Activated CD4-positive, alpha-beta T cell treated with anti-CD3 and anti-CD28 coated beads, Interleukin-2, amount 50 U/mL, for 24 hours (primary cell): ENCODE data around the gene SLC38A4.
"Not testable (repeated sequence)": the region's sequence is repeated elsewhere in the genome, so short reads cannot be mapped to it uniquely, and the experiment has no call there.

ENCODE experiments used
- DNase-seq, 2 donors: peaks; one replicate each; pipeline ENCODE4 v3.0.0-alpha.2; 2020; ENCODE audit warnings: low read depth in 1 of 2, low spot score in 1 of 2

Gene SLC38A4

GRCh38 chr12:46825591-46826414 is at the start of gene SLC38A4:
Gene SLC38A4, minus strand, starts transcription at chr12:46825997. Its CDS starts 32,926 bp downstream, at chr12:46793071.
- DNase-seq: no peak

- no peak for DNase-seq
Observed at GRCh38 chr12:46875095-46875494, 49.3 kb upstream of the SLC38A4 start.

- no peak for DNase-seq
Observed at GRCh38 chr12:46874642-46875041, 48.8 kb upstream of the SLC38A4 start.

DNA sequence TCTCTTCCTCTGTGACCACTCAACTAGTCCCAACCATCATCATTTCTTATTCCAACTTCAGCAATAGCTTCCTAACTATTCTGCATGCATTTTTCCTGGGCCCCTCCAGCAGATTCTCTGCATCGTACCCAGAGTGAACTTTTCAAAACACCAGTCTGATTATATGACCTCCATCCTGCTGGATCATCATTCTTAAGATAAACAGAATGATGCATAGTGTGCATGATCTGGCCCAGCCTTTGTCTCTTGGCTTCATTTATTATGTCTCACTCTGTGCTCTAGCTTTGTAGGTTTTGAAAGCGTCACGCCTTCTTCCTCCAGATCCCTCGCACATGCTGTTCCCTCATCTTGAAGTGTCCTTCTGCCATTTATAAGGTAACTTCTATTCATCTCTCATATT is 46.3 kb upstream of the SLC38A4 start:
- no peak for DNase-seq

GRCh38 chr12:46865311-46865710 is 39.5 kb upstream of the SLC38A4 start:
- DNase-seq: no peak

DNA sequence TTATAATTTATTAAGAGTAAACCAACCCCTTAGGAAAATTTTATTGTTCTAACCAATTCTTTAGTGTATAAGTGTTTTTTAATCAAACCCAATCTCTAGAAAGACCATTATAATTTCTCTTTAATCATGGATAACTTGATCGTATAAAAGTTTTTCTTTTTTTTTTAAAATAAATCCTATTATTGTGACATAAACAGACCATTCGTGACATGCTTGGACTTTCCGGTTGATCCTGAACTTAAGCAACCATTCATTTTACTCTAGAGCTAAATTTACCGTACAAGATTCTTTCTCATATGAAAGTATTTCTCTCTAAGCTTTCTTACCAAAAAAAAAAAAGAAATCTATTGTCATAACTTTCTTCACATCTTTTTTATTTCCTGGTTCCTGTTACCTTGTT is 32.6 kb upstream of the SLC38A4 start:
- no peak for DNase-seq

- DNase-seq: no peak
Observed at GRCh38 chr12:46857486-46857885, 31.7 kb upstream of the SLC38A4 start.

GRCh38 chr12:46855760-46856159 is 30.0 kb upstream of the SLC38A4 start:
- DNase-seq: no peak

- not testable (repeated sequence) for DNase-seq
Observed at GRCh38 chr12:46854188-46854587, 28.4 kb upstream of the SLC38A4 start.

GRCh38 chr12:46848792-46849191 is 23.0 kb upstream of the SLC38A4 start:
- not testable (repeated sequence) for DNase-seq

- no peak for DNase-seq
Observed at GRCh38 chr12:46847001-46847400, 21.2 kb upstream of the SLC38A4 start.

GRCh38 chr12:46843811-46844210 is 18.0 kb upstream of the SLC38A4 start:
- DNase-seq: no peak

DNA sequence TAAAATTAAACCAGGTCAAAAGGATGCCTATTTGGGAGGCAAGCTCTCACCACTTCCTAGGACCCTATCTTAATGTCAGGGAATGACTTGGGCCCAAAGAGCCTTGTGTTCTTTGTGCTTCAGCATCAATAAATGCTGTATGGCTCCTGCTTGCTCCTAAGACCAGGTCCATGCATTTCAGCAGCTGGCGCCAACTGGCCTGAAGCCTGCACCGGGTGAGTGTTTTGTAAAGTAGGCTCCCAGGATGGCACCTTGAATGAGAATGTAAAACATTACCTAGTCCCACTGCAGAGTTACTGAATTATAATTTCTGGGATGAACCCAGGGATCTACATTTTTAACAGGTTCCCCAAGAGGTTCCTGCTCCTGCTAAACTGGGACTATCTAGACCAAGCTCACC is 16.1 kb upstream of the SLC38A4 start:
- DNase-seq: no peak

- no peak for DNase-seq
Observed at GRCh38 chr12:46839964-46840363, 14.2 kb upstream of the SLC38A4 start.

GRCh38 chr12:46839232-46839631 is 13.4 kb upstream of the SLC38A4 start:
- no peak for DNase-seq

DNA sequence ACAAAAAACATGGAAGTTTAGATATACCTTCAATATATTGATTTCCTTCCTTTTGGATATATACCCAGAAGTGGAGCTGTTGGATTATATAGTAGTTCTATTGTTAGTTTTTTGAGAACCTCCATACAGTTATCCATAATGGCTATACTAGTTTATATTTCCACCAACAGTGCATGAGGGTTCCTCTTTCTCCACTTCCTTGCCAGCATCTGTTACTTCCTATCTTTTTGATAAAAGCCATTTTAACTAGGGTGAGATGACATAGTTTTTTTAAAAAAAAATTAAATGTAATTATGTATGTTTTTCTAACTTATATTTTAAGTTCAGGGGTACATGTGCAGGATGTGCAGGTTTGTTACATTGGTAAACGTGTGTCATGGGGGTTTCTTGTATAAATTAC is 10.0 kb upstream of the SLC38A4 start:
- DNase-seq: no peak

GRCh38 chr12:46832130-46832704 is 6.4 kb upstream of the SLC38A4 start:
- no peak for DNase-seq

- no peak for DNase-seq
Observed at GRCh38 chr12:46831335-46832129, 5.7 kb upstream of the SLC38A4 start.

GRCh38 chr12:46830731-46831334 is 5.0 kb upstream of the SLC38A4 start:
- DNase-seq: no peak

DNA sequence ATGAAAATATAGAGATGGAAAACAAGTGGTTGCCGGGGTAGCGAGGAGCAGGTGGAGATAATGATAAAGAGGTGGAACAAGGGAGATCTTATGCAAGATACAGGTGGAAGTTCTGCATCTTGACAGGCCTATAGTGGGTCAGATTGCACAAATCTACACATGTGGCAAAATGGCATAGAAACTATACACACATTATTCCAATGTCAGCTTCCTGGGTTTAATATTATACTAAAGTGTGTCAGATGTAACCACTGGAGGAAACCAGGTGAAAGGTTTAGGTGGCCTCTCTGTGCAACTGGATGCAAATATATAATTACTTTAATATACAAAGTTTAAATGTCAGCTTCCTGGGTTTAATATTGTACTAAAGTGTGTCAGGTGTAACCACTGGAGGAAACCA is 1.1 kb downstream of the SLC38A4 start:
- DNase-seq: no peak

GRCh38 chr12:46818642-46819041 is 7.2 kb downstream of the SLC38A4 start:
- no peak for DNase-seq

DNA sequence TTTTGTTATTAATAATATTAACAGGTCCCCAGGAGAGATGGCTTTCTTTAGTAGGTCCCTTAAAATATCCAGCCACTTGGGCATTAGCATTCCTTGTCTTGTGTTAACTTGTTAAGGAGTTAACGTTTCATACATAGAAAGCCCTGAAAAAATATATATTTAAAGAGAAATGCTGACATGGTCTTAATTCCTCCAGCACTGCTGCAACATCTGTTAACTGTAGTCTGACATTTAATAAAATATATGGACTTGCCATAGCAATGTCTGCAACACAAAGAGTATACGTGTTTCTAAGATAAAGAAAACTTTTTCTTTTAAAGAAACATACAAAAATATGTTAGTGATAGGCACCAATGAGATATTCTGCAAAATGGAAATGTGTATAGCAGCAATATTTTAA is 10.0 kb downstream of the SLC38A4 start:
- no peak for DNase-seq
